Coronary artery (tissue), 2 donors: Measurements from ENCODE around the gene SCG2.

Experiments used
- DNase-seq: peaks from one replicate; pipeline ENCODE4 v3.0.0-alpha.2; 2017; ENCODE audit warnings: low spot score
- H3K27ac ChIP-seq, 2 donors: fragments of 200-600 bp; sonication (generic); one replicate each; pipeline ENCODE4 v1.5.1; 2016 to 2019
- H3K4me3 ChIP-seq: fragments of 200-600 bp; sonication (generic); 2 replicates; pipeline ENCODE4 v1.5.1; 2016; ENCODE audit warnings: mild to moderate bottlenecking, moderate library complexity
- CTCF ChIP-seq: fragments of 200-600 bp; sonication (generic); IDR thresholded peaks from one replicate; pipeline ENCODE4 v1.5.1; 2019; ENCODE audit warnings: antibody characterized with exemption

The SCG2 gene

GRCh38 chr2:223582001-223582400 lies 20.2 kb downstream of the SCG2 start:
- no peak for DNase-seq
- no peak overlapping the region for H3K4me3 ChIP-seq
- TF ChIP-seq CTCF: no peak
- H3K27ac ChIP-seq: no peak overlapping the region

- Histone ChIP-seq H3K27ac (no peak overlapping the region), H3K4me3 (peak overlapping the region; percentile 53)
- DNase-seq: no peak
- TF ChIP-seq CTCF: no peak
These were observed 21.2 kb downstream of the SCG2 start for GRCh38 chr2:223580951-223581350.

GRCh38 chr2:223578846-223579245 lies 23.3 kb downstream of the SCG2 start:
- H3K4me3 ChIP-seq: no peak overlapping the region
- no peak for TF ChIP-seq CTCF
- no peak for DNase-seq
- no peak overlapping the region for H3K27ac ChIP-seq

- Histone ChIP-seq H3K27ac (peak overlapping the region in 1 of 2 donors; percentile 74), H3K4me3 (no peak overlapping the region)
- DNase-seq: no peak
- TF ChIP-seq CTCF: no peak
These were observed 25.3 kb downstream of the SCG2 start for GRCh38 chr2:223576873-223577272.

- Histone ChIP-seq H3K27ac (no peak overlapping the region), H3K4me3 (no peak overlapping the region)
- TF ChIP-seq CTCF: no peak
- DNase-seq: no peak
These were observed 31.4 kb downstream of the SCG2 start for GRCh38 chr2:223570784-223571183.

- Histone ChIP-seq H3K27ac (no peak overlapping the region), H3K4me3 (no peak overlapping the region)
- no peak for TF ChIP-seq CTCF
- no peak for DNase-seq
These were observed 35.8 kb downstream of the SCG2 start for GRCh38 chr2:223566396-223566795.

- no peak overlapping the region for H3K4me3 ChIP-seq
- no peak for TF ChIP-seq CTCF
- no peak overlapping the region for H3K27ac ChIP-seq
- DNase-seq: no peak
These were observed 38.7 kb downstream of the SCG2 start for GRCh38 chr2:223563462-223563861.
